Epithelial cell of proximal tubule (primary cell): Measurements from ENCODE around the gene SNED1. TPM values are rescaled to one million over a fixed set of nuclear protein-coding genes. Genes with fewer than 3 reads are reported as not detected.
"Not testable (repeated sequence)": the region's sequence is repeated elsewhere in the genome, so short reads cannot be mapped to it uniquely, and the experiment has no call there.

Experiments
- DNase-seq: peaks from one replicate; pipeline ENCODE4 v3.0.0-alpha.2; 2011; ENCODE audit warnings: low read depth
- H3K4me3 ChIP-seq: 2 replicates; pipeline ENCODE4 v1.5.1; 2011; ENCODE audit warnings: low read depth, mild to moderate bottlenecking, low read length
- CTCF ChIP-seq: conservative IDR thresholded peaks from 2 replicates; pipeline ENCODE4 v1.5.1; 2012; ENCODE audit warnings: low read depth, mild to moderate bottlenecking, low read length
- total RNA-seq: library from RNA; depleted of rRNA; stranded (reverse); fragments of >200 nt; gene quantifications from 2 replicates; pipeline ENCODE4 v1.2.3, GENCODE V29; 2015

Gene SNED1
- total RNA-seq, 1 donor from 2014 or later, result 0.29 TPM

DNA sequence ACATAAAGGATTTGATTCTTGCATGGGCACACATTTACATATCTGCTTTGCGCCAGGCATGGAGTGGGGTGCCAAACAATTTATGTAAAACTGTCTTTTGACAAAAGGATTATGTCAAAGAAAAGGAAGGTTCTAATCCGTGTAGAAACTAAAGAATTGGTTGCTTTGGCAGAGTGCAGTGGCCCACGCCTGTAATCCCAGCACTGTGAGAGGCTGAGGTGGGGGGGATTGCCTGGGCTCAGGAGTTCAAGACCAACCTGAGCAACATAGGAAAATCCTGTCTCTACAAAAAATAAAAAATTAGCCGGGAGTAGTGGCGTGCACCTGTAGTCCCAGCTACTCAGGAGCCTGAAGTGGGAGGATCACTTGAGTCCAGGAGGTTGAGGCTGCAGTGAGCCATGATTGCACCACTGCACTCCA, 104.8 kb downstream of the SNED1 start:
- H3K4me3 ChIP-seq, result peak overlapping the region; percentile 87
- DNase-seq, result no peak
- no peak for TF ChIP-seq CTCF

DNA sequence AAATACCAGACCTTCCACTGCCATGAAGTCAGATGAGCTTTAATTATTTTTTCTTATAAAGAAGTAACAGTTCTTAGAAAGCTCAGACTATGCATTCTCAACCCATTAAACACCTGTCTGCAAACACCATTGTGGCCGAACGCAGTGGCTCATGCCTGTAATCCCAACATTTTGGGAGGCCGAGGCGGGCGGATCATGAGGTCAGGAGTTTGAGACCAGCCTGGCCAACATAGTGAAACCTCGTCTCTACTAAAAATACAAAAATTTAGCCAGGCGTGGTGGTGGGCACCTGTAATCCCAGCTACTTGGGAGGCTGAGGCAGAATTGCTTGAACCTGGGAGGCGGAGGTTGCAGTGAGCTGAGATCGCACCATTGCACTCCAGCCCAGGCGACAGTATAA, 106.2 kb downstream of the SNED1 start:
- DNase-seq, H3K4me3 ChIP-seq: not testable (repeated sequence)

GRCh38 chr2:241105641-241106040, 107.2 kb downstream of the SNED1 start:
- DNase-seq, result no peak
- no peak for TF ChIP-seq CTCF
- no peak overlapping the region for H3K4me3 ChIP-seq

DNA sequence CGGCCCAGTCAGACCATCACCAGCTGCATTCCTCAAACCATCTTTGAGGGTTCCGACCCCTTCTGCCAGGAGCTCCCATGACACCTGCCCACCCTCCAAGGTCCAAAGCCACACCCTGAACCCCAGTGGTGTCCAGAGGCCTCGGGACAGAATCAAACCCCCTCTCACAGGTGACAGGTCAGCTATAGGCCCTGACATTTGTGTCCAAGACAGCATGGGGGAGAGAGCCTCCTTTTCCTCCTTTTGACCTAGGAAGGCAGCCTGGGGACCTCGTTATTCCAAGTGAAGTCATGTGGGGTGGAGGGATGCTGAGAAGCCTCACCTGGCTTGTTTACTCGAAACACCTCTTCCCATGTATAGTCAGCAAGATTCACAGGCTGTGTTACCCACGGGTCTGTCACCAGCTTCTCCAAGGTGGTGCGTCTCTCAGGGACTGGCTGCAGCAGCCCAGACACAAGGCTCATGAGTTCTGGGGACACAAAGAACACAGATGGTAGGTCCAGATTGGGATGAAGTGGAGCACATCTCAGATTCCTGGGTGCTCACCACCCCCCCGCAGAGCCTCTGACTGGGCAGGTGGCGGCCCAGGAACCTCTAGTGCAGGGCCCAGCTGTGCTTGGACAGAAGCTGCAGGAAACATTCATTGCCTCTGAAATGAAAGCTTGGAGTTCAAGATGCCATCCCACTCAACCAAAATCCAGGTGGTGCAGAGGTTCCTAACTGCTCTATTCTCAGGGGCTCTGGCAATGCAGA, 108.8 kb downstream of the SNED1 start:
- no peak for DNase-seq
- no peak for TF ChIP-seq CTCF

DNA sequence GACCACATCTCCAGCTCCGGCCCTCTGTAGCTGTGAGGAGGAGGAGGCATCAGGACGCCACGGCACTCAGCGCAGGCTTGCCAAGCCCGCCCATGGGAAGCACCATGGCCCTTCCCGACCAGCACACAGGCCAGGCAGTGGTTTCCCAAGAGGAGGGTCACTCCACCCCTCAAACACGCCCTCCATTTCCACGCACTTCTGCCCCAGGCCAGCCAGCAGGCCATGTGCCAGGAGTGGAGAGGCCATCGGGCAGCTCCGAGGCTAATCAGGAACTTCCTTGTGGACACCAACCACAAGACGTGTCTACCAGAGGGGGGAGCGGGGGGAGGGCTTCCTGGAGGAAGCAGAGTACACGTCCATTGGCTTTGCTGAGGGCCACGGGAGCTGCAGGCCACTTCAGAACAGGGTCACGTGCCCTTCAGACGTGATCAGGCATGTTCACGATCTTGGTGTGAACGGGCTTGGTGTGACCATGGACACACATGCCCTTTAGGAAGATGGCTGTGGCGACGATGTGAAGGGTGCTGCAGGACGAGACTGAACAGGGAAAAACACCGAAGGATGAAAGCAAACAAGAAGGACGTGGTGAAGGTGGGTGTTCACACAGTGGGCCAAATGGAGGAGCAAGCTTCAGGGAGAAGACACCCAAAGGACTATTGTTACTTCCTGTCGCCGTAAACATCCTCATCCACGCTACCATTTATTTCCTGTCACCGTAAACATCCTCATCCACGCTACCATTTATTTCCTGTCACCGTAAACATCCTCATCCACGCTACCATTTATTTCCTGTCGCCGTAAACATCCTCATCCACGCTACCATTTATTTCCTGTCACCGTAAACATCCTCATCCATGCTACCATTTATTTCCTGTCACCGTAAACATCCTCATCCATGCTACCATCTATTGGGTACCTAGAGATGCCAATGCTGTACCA, 110.1 kb downstream of the SNED1 start:
- TF ChIP-seq CTCF, result no peak
- H3K4me3 ChIP-seq, result no peak overlapping the region
- DNase-seq, result no peak

More for the DNA sequence above, 108.8 kb downstream of the SNED1 start:
- no peak overlapping the region for H3K4me3 ChIP-seq

GRCh38 chr2:241109210-241110088, 111.0 kb downstream of the SNED1 start:
- H3K4me3 ChIP-seq, result no peak overlapping the region
- DNase-seq, result no peak

More at GRCh38 chr2:241109210-241110088, 111.0 kb downstream of the SNED1 start:
- no peak for TF ChIP-seq CTCF
